Inflammatory macrophage treated with lipopolysaccharide for 4 hours (primary cell): ENCODE data around the gene USP35.
A peak's percentile ranks its signal among the peaks of the same experiment; 100 is the strongest.

Source experiments
- DNase-seq: peaks from one replicate; pipeline ENCODE4 v3.0.0-alpha.2; 2020

USP35 gene

DNA sequence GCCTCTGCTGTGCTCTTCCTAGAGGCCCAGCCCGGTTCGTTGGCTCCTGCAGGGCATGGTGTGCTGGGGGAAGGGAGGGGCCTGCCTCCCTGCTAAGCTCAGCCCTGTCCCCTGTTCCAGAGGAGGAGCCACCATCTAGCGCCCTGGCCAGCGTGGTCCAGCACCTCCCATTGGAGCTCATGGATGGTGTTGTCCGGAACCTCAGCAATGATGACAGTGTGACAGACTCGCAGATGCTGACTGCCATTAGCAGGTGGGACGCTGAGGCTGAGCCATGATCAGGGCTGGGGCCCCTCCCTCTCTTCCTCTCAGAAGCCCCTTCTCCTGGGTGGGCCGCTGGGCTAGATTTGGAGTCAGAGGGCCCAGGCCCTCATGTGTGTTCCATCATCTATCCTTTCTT, 9.1 kb downstream of the USP35 start:
- DNase-seq = no peak

DNA sequence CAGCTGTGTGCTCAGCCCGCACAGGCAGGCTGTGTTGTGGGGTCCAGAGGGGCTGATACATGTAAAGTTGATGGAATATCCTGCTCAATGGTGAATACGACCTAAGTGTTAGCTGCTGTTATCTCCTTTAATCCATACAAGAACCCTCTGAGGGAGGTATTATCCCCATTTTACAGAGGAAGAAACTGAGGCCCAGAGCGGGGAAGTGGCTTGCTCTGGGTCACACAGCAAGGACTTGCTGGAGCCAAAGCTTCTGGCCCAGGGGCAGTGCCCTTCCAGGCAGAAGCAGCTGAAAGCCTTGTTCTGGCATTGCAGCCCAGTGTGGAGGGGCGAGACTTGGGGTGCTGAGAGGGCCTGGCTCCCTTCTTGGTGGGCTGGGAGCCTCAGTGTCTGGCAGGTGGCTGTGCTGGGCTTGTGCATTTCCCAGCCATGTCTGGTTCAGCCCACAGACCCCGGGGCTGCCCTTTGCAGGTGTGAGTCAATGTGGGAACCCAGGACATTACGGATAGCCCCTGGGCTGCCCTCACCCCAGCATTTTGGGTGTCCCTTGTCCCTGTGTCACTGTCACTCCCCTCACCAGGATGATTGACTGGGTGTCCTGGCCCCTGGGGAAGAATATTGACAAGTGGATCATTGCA, 10.4 kb downstream of the USP35 start:
- no peak for DNase-seq

DNA sequence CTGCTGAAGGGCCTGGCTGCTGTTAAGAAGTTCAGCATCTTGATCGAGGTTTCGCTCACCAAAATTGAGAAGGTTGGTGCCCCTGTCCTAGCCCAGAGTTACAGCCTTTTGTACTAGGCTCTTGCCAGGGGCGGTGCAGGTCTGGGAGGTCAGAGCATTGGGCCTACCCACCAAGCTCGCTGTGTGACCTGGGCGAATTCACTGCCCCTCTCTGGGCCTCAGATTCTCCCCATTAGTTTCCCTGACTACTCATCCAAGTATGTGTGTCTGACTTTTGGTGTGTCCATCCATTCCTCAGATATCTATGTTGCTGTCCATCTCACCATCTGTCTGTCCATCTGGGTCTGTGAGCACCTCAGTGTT, 10.9 kb downstream of the USP35 start:
- no peak for DNase-seq

DNA sequence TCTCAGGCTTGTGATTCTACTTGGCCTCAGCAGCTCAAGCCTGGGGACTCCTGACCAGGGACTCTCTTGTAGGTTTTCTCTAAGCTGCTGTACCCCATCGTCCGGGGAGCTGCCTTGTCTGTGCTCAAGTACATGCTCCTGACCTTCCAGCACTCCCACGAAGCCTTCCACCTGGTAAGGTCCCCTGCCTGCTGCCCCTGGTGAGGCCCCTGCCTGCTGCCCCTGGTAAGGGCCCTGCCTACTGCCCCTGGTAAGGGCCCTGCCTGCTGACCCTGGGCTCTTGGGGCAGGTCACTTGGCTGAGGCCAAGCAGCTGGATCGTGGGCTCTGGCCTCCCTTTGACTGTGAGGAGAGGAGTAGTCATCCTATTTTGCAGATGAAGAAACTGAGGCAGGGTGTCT, 11.3 kb downstream of the USP35 start:
- no peak for DNase-seq

DNA sequence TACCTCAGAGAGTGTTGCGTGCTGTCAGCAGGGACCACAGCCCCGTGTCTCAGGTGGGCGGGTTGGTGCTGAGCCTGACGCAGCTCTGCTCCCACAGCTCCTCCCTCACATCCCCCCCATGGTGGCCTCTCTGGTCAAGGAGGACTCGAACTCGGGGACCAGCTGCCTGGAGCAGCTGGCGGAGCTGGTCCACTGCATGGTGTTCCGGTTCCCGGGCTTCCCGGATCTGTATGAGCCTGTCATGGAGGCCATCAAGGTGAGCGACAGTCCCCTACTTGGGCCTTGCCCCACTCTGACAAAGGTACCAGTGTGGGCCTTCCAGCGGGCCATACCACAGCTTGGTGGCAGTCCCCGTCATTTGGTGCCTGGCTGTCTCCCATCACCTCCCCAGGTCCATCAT, 11.8 kb downstream of the USP35 start:
- no peak for DNase-seq

DNA sequence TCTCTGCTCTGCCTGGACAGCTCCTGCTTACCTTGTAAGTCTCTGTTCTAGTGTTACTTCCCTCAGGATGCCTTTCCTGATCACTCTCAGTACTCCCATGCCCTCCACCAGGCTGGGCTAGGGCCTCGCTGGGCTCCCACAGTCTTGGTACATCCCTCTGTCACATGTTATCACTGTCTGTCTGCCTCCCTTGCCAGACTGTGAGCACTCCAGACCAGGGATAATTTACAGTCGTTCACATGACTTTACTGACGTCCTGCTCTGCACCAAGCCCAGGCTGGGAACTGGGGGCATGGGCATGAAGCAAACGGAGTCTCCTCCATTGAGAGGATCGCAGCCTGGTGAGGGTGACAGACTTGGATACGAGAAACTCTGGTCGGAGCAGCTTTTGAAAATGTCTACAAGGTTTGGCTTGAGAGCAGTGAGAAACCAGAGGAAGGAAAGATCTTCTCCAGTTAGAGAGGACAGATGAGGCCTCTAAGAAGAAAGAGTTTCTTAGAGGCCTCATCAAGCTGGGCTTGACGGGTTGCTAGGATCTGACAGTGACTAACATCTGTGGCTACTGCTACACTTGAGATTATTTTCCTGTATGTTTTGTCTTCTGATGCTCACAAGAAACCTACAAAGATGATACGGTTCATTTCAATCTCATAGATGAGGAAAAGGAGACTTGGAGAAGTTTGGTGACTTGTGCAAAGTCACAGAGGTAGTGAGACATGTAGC, 12.5 kb downstream of the USP35 start:
- no peak for DNase-seq

DNA sequence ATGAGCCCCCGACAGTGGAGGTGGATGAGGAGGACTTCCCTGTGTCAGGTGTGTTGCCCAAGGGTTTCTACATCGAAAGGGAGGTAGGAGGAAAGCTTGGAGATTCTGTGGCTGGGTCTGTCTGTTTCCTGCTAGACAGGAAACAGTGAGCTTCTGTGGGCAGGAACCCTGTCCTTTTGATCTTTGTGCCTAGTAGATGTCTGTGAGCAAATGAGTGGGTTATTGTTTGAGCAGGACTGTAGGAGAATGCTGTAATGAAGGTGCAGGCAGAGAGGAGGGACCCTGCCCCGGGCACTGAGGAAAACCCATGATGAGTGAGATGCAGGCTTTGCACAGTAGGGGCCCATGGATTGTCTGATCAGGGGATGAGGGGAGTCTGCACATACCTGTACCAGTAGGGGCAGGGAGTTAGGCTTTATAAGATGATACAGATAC, 14.0 kb downstream of the USP35 start:
- no peak for DNase-seq

DNA sequence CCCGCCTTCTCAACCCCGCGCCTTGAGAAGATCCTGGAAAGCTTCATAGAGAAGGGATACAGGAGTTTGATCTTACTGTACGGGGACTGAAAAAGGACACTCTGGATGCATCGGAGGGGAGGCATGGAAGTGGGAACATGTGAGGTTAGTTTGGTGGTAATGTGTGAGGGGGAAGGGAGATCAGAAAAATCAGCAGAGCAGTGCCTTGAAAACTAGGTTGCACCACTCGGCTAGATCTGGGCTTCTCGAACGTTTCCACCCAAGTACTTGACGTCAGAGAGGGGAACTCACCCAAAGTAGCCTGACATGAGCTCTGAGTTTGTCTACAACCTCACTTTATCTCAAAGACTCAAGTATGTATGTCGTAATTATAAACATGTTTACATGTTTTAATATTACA, 14.5 kb downstream of the USP35 start:
- DNase-seq = peak; percentile 51

DNA sequence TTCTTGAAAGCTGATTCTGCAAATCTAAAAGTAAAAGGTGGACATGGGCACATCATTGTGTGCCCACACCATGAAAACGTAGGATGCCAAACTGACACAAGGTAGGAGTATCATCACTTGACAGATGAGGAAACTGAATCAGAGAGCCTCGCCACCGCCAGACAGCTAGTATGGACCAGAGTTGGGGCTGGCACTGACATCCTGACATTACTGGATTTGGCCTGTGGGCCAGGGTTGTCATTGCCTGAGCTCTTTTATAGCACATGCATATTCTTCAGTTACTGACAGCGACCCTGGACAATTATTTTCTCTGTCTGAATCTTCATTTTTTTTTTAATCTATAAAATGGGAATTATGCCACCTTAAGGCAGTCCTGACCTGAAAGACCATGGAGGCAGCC, 16.5 kb downstream of the USP35 start:
- no peak for DNase-seq

DNA sequence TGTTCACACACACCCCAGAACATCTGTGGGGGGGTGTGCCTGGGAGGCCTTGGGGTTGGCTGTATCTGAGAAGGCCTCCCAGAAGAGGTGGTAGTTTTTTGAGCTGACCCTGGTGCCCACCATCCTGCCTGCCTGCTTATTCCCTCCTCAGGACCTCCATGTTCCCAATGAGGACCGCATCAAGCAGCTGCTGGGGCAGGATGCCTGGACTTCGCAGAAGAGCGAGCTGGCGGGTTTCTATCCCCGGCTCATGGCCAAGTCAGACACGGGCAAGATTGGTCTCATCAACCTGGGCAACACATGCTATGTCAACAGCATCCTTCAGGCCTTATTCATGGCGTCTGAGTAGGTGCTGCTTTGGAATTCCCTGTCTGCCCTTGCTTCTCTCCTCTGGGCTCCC, 17.0 kb downstream of the USP35 start:
- DNase-seq = no peak

DNA sequence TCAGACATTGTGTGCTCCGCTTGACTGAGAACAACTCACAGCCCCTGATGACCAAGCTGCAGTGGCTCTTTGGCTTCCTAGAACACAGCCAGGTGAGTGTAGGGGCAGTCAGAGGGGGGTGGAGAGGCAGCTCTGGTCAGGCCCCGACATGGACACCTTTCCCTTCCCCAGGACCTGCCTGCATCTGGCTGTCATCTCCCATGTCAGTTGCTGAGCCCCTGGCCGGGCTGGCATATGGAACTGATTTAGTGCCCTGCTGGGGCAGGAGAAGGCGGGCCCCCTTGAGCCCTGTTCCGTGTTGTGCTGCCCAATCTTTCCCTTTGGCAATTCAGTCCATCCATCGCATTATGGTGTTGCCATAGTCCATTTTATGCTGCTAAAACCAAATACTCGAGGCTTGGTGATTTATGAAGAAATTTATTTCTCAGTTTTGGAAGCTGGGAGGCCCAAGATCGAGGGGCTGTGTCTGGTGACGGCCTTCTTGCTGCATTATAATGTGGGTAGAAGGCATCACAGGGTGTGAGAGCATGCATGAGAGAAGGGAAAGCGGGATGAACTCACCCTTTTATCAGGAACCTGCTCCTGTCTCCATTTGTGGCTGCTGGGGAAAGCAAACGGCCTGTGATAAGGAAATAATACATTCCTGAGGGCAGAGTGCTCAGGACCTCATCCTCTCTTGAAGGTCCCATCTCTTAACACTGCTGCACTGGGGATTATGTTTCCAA, 19.0 kb downstream of the USP35 start:
- DNase-seq = no peak

DNA sequence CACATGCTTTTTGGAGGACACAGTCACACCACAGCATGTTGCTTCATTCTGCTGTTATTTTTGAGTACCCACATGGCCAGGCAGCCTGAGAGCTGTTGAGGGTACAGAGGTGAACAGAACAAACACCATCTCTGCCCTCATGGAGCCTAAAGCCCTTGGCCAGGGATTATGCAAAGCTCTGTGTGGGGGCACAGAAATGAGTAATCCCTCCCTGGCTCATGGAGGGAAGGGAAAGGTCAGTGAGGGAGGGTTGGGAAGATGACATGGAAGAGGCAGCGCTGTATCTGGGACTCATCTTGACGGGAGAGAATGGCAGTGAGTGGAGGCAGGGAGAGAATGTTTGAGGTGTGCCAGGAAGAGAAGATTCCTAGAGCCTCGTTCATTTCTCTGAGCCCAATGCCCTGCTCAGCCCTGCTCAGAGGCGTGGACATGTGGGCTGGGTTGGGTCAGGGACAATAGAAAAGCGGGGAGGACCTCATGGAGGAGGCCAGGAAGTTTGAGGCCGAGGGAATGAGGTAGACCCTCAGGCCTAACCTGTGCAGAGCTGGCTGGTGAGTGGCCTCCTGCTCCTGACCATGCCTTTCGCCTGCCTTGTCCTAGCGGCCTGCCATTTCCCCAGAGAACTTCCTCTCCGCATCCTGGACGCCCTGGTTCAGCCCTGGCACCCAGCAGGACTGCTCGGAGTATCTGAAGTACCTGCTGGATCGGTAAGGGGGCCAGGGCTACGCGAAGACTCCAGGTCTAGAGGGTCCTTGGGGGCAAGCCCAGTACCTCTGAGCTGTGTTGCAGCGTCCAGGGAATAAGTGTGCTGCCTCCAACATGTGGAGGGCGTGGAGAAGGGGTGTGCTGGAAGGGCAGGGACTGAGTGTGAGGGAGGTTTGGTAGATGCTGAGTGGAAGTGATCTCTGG, 19.8 kb downstream of the USP35 start:
- no peak for DNase-seq

DNA sequence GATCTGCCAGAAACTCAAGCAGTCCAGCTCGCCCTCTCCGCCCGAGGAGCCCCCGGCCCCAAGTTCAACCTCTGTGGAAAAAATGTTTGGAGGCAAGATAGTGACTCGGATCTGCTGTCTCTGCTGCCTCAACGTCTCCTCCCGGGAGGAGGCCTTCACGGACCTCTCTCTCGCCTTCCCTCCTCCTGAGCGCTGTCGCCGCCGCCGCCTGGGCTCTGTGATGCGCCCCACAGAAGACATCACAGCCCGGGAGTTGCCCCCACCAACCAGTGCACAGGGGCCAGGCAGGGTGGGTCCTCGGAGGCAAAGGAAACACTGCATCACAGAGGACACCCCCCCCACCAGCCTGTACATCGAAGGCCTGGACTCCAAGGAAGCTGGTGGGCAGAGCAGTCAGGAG, 20.8 kb downstream of the USP35 start:
- no peak for DNase-seq

DNA sequence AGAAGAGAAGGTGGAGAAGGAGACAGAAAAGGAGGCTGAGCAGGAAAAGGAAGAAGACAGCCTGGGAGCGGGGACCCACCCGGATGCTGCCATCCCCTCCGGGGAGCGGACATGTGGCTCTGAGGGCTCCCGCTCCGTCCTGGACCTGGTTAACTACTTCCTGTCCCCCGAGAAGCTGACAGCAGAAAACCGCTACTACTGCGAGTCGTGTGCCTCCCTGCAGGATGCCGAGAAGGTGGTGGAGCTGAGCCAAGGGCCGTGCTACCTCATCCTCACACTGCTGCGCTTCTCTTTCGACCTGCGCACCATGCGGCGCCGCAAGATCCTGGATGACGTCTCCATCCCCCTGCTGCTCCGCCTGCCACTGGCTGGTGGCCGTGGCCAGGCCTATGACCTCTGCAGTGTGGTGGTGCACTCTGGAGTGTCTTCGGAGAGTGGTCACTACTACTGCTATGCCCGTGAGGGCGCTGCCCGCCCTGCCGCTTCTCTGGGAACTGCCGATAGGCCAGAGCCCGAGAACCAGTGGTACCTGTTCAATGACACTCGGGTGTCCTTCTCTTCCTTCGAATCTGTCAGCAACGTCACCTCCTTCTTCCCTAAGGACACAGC, 21.4 kb downstream of the USP35 start:
- no peak for DNase-seq

DNA sequence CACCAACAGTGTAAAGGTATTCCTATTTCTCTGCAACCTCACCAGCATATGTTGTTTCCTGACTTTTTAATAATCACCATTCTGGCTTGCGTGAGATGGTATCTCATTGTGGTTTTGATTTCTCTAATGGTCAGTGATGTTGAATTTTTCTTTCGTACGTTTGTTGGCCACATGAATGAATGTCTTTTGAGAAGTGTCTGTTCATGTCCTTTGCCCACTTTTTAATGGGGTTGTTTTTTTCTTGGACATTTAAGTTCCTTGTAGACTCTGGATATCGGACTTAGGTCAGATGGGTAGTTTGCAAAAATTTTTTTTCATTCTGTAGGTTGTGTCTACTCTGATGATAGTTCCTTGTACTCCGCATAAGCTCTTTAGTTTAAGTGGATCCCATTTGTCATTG, 22.8 kb downstream of the USP35 start:
- DNase-seq = no peak

DNA sequence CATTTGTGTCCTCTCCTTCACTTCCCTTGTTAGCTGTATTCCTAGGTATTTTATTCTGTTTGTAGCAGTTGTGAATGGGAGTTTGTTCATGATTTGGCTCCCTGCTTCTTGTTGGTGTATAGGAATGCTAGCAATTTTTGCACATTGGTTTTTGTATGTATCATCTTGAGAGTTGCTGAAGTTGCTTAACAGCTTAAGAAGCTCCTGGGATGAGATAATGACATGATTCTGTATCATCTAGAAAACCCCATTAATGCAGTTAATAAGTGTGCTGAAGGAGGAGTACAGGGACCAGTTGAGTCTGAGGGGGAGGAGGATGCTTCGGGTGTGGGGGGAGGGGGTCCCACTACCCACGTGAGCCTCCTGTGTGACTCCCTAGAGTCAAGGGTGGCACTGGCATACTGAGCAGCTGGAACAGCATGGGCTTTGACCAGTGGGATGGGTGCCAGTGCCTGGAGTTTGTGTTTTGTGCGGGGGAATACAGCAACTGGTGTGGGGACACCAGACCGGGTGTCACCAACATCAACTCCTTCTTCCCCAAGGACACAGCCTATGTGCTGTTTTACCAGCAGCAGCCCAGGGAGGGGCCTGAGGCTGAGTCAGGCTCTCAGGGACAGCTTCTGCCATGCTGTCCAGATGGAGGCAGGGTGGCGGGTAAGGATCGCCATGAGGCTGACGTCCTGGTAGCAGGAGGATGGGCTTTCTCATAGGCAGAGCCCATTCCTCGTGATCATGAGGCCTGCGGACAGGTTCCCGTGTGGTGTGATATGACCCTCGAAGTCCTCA, 24.1 kb downstream of the USP35 start:
- DNase-seq = no peak

DNA sequence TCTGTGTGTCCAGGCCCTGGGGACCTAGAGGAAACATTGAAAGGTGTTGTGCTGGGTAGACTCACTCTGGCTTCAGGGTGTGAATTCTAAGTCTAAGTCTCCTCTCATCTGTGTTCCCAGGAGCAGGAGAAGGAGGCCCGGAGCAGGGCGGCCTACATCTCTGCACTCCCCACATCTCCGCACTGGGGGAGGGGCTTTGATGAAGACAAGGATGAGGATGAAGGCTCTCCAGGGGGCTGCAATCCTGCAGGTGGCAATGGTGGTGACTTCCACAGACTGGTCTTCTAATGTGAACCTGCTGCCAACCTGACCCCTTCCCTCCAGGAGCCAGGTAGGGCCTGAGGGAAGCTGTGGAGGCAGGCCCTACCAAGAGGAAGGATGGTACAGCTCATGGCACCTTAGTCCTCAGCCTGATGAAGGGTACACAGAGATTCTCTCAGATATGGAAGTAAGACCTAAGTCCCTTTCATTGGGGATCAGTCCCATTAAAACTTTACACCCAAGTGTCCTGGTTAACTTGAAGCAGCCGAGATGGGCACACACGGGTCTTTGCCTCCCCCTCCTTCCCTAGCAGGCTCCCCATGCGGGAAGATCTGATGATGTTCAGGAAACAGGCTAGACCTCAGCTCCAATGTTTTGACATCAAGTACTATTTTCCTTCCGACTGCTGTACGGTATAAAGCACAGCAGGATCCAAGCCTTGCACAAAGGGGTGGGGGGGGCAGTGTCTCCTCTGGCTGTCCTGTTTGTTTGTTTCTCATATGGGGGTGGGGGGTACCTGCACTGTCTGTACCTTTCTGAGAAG, 25.0 kb downstream of the USP35 start:
- no peak for DNase-seq

DNA sequence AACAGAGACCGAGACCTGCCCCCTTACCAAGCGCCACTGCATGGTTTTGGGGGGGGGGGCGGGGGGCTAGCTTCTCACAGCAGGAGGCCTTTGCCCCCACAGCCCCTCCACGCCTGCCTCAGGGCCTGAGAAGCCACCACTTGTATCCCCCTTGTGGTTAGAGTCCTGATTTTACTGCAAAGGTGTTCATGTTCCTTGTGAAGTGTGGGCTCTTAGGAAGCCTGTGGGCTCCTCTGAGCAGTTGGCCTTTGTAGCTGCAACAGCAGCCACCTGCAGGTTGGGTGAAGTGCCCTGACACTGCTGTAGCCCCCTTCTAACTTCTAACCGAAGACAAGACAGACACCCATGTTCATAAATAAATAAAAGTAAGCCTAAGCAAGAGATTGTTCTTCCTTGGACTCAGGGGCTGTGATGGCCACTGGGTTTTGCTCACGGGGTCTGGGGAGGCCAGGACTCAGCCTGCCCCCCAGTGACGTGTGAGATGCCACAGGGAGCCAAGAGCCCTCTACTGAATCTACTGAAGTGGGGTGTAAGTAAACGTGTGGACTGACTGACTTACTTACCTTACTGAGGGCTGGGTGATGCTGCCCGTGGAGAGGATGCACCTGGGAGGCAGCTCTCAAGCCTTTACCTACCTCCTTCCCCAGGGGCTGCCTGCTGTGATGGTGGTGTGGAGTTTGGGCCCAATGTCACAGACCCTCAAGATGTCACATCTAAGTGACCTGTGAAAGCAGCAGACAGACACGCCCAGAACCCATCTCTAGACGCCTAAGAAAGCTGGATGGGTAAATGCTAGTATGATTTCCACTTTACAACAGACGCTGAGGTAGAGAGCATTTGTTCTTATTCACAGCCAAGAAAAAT, 25.8 kb downstream of the USP35 start:
- no peak for DNase-seq

DNA sequence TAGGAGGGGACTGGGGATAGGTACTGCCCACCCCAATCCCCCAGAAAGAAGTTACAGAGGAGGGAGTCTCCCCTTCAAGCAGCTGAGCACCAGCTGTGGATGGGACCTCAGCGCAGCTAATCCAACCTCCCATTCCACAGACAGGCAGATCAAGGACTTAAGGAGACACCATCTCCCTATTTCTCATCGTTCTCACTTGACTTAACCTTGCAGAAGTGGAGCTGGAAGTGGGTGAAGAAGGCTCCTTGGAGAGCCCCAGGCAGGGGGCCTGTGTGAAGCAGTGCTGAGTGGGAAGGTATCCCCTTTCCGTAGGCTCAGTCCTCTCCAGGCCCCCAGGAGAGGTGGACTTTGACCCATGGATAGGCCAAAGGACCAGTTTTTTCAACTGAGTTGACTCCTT, 27.3 kb downstream of the USP35 start:
- DNase-seq = no peak
